ENCODE results near the gene REN. TPM values are rescaled to one million over a fixed set of nuclear protein-coding genes. Genes with fewer than 3 reads are reported as not detected.
A peak's percentile ranks its signal among the peaks of the same experiment; 100 is the strongest.

REN gene
- total and polyA plus RNA-seq, 4 experiments from 2014 or later: not detected

DNA sequence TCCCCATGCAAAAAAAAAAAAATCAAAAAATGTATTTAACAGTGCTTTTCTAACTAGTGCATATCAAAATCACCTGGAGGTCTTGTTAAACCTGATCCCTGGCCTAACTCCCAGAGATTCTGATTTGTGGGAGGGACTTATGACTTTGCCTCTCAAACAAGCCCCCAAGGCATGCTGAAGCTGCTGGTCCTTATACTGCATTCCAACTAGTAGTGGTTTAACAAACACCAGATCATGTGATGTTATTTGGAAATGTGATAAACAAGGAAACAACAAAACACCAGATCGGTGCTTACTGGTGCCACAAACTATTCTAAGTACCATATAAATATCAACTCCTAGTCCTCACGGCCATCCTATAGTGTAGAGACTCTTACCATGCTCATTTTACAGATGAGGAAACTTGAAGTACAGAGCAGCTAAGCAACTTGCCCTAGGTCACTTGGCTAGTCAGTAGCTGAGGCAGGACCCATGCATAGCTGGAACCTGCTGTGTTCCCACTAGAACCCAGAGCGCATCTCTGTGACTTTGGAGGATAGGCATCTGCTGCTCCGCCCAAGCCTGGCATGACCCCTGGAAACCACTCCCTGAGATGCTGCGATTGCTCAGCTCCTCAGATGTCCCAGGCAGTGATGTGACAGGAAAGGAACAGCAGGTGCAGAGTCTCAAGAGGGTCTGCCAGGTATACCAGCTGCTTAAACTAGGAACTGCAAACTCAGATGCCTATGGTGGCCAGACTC is 55.1 kb downstream of the REN start:
- H3K27ac Mint-ChIP-seq: no peak overlapping the region
- H3K9me3 Mint-ChIP-seq: no peaks in the 10 kb centered on the region
- H3K27me3 ChIP-seq (ENCODE audit: insufficient read depth, low read length): peaks cover 4% of the 10 kb centered on the region
- POLR2A ChIA-PET (ENCODE audit: partially characterized antibody): no interaction called here
- H3K4me3 ChIP-seq (ENCODE audit: low read length in 2 of 2): no peak overlapping the region
- H3K9me3 ChIP-seq (ENCODE audit: control insufficient read depth in 1 of 2, low read length in 2 of 2): no peaks in the 10 kb centered on the region
- H3K4me1 ChIP-seq (ENCODE audit: insufficient read depth, low read length): no peaks in the 10 kb centered on the region
- intact Hi-C loops (cut with micrococcal nuclease): no loop called here
- H3K36me3 Mint-ChIP-seq: no peaks in the 10 kb centered on the region
- no peak for DNase-seq
- no peak overlapping the region for H3K4me3 Mint-ChIP-seq
- H3K36me3 ChIP-seq (ENCODE audit: insufficient read depth, low read length): no peaks in the 10 kb centered on the region
- CTCF ChIA-PET (ENCODE audit: partially characterized antibody): interaction anchor here (1.4 kb wide), 1 partner anchor 18 kb away, joined by 3 read pairs; no protein-coding TSS in a partner anchor
- peaks cover 0 to 14% (median 6%) of the 10 kb centered on the region in 4 donors for H3K4me1 Mint-ChIP-seq
- H3K27me3 Mint-ChIP-seq: no peaks in the 10 kb centered on the region
- no peak overlapping the region for H3K27ac ChIP-seq (ENCODE audit: low read depth, low read length)

DNA sequence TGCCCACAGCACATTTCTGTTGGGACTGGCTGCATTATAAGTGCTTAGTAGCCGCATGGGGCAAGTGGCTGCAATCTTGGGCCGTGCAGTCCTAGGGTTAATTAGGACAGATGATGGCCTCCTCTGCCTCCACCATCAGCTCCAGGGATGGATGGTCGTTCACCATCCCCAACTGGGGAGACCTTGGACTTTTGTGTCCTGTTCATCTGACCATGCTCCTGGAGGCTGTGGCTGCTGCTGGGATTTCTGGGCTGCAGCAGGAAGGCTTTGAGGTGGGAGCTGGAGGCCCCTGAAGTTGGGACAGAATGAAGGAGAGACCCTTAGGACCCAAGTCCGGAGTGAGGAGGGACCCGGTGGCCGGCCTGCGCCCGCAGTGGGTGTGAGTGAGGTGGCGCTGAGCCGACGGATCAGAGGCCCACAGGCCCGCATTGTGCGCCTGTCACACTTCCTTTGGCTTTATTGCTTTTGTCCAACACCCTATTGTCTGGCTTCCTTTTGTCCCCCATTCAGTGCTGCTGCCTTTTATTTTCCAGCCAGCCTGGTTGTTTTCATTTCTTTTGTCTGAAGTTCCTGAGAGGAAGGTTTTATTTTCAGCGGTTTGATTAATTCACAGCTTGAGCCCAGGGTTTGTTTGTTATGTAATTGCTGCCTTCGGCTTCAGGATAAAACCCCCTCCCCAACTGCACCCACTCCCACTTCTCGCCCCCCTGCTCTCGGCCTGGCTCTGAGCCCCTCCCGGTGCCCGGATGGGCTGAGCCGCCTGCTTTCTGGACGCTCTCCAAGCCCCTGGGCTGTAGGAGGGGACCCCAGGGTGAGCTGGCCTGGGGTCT is 57.6 kb downstream of the REN start:
- H3K36me3 Mint-ChIP-seq: no peaks in the 10 kb centered on the region
- peaks cover 7 to 37% (median 16%) of the 10 kb centered on the region in 4 donors for H3K4me1 Mint-ChIP-seq
- no peaks in the 10 kb centered on the region for H3K9me3 Mint-ChIP-seq
- Histone ChIP-seq H3K36me3 (ENCODE audit: insufficient read depth, low read length) (no peaks in the 10 kb centered on the region), H3K4me1 (ENCODE audit: insufficient read depth, low read length) (peaks cover 25% of the 10 kb centered on the region), H3K27ac (ENCODE audit: low read depth, low read length) (no peak overlapping the region), H3K27me3 (ENCODE audit: insufficient read depth, low read length) (peaks cover 4% of the 10 kb centered on the region), H3K4me3 (ENCODE audit: low read length in 2 of 2) (no peak overlapping the region), H3K9me3 (ENCODE audit: control insufficient read depth in 1 of 2, low read length in 2 of 2) (no peaks in the 10 kb centered on the region)
- CTCF ChIA-PET (ENCODE audit: partially characterized antibody): interaction anchor here (1.5 kb wide), 1 partner anchor 20 kb away, joined by 4 read pairs; no protein-coding TSS in a partner anchor
- no peak for DNase-seq
- H3K27ac Mint-ChIP-seq: peak overlapping the region in 2 of 7 donors; percentile 7 to 29
- POLR2A ChIA-PET (ENCODE audit: partially characterized antibody): no interaction called here
- H3K27me3 Mint-ChIP-seq: no peaks in the 10 kb centered on the region
- intact Hi-C loops (cut with micrococcal nuclease): no loop called here
- peak overlapping the region in 1 of 8 donors; percentile 4 for H3K4me3 Mint-ChIP-seq

DNA sequence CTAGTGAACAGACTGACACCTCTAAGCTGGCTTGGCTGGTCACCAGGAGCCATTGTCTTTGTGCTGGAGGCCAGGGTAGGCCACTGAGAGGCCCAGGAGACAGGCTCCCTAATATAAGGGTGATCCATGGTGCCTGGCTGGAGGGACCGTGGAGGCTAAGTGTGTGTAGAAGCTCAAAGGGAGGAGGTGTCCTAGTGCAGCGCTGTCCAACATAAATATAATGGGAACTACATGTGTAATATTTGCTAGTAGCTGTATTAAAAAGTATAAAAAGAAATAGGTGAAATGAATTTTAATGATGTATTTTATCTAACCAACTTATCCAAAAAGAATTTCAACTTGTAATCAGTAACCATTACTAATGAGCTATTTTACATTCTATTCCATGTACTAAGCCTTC is 58.2 kb downstream of the REN start:
- H3K27me3 ChIP-seq (ENCODE audit: insufficient read depth, low read length): peaks cover 4% of the 10 kb centered on the region

DNA sequence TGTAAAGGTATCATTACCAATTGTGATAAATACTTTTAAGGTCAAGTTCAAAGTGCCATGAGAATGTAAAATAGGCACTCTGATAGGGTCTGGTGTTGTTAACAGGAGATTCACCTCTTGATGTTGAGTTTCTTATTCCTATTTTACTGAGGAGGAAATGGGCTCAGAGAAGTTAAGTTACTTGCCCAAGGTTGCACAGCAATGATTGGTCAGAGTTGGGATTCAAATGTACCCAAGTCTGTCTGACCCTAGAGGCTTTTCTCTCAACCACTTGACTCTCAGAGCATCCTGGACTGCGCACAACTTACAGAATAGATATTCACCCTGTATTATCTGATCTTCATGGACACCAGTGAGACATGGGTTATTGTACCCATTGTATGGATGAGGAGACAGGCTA is 59.3 kb downstream of the REN start:
- CTCF ChIA-PET (ENCODE audit: partially characterized antibody): interaction anchor here (1.5 kb wide), 1 partner anchor 22 kb away, joined by 4 read pairs; no protein-coding TSS in a partner anchor
- Mint-ChIP-seq H3K4me3 (no peak overlapping the region), H3K27ac (peak overlapping the region in 6 of 7 donors; percentile 15 to 86 (median 47)), H3K27me3 (no peaks in the 10 kb centered on the region), H3K4me1 (peaks cover 20 to 54% (median 32%) of the 10 kb centered on the region in 4 donors), H3K9me3 (no peaks in the 10 kb centered on the region), H3K36me3 (no peaks in the 10 kb centered on the region)
- no peaks in the 10 kb centered on the region for H3K9me3 ChIP-seq (ENCODE audit: control insufficient read depth in 1 of 2, low read length in 2 of 2)
- intact Hi-C loops (cut with micrococcal nuclease): no loop called here
- POLR2A ChIA-PET (ENCODE audit: partially characterized antibody): no interaction called here
- peaks cover 4% of the 10 kb centered on the region for H3K27me3 ChIP-seq (ENCODE audit: insufficient read depth, low read length)
- H3K4me3 ChIP-seq (ENCODE audit: low read length in 2 of 2): no peak overlapping the region
- no peaks in the 10 kb centered on the region for H3K36me3 ChIP-seq (ENCODE audit: insufficient read depth, low read length)
- peaks cover 39% of the 10 kb centered on the region for H3K4me1 ChIP-seq (ENCODE audit: insufficient read depth, low read length)
- no peak for DNase-seq
- H3K27ac ChIP-seq (ENCODE audit: low read depth, low read length): no peak overlapping the region

More for the DNA sequence above, 58.2 kb downstream of the REN start:
- Mint-ChIP-seq H3K27me3 (no peaks in the 10 kb centered on the region), H3K4me1 (peaks cover 12 to 43% (median 22%) of the 10 kb centered on the region in 4 donors), H3K9me3 (no peaks in the 10 kb centered on the region), H3K4me3 (no peak overlapping the region), H3K27ac (peak overlapping the region in 3 of 7 donors; percentile 12 to 86 (median 23)), H3K36me3 (no peaks in the 10 kb centered on the region)
- H3K9me3 ChIP-seq (ENCODE audit: control insufficient read depth in 1 of 2, low read length in 2 of 2): no peaks in the 10 kb centered on the region
- H3K4me1 ChIP-seq (ENCODE audit: insufficient read depth, low read length): peaks cover 32% of the 10 kb centered on the region
- CTCF ChIA-PET (ENCODE audit: partially characterized antibody): interaction anchor here (0.6 to 1.5 kb wide), 2 partner anchors 21 to 59 kb away, joined by 3 to 4 read pairs; no protein-coding TSS in a partner anchor
- POLR2A ChIA-PET (ENCODE audit: partially characterized antibody): no interaction called here
- H3K36me3 ChIP-seq (ENCODE audit: insufficient read depth, low read length): no peaks in the 10 kb centered on the region
- no peak for DNase-seq
- H3K4me3 ChIP-seq (ENCODE audit: low read length in 2 of 2): no peak overlapping the region
- H3K27ac ChIP-seq (ENCODE audit: low read depth, low read length): no peak overlapping the region
- intact Hi-C loops (cut with micrococcal nuclease): no loop called here

DNA sequence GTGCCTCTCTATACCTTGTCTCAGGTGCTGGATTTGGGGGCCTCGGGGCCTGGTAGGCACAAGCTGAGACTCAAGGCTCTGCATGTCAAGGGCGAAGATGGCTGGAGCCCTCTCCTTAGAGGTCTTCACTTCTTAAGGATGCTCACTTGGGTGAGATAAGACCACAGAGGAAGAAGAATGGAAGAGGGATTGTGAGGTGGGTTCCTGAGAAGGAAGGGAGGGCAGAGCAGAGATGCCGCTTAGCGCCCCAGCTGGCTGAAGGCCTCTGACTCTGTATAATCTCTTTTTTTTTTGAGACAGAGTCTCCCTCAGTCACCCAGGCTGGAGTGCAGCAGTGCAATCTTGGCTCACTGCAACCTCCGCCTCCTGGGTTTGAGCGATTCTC is 61.0 kb downstream of the REN start:
- H3K36me3 Mint-ChIP-seq: no peaks in the 10 kb centered on the region
- Histone ChIP-seq H3K4me1 (ENCODE audit: insufficient read depth, low read length) (peaks cover 39% of the 10 kb centered on the region), H3K27me3 (ENCODE audit: insufficient read depth, low read length) (peaks cover 4% of the 10 kb centered on the region), H3K27ac (ENCODE audit: low read depth, low read length) (peak overlapping the region; percentile 53), H3K4me3 (ENCODE audit: low read length in 2 of 2) (no peak overlapping the region), H3K36me3 (ENCODE audit: insufficient read depth, low read length) (no peaks in the 10 kb centered on the region), H3K9me3 (ENCODE audit: control insufficient read depth in 1 of 2, low read length in 2 of 2) (no peaks in the 10 kb centered on the region)
- CTCF ChIA-PET (ENCODE audit: partially characterized antibody): interaction anchor here (1.6 to 1.7 kb wide), 2 partner anchors 11 to 24 kb away, joined by 4 to 5 read pairs; no protein-coding TSS in a partner anchor
- H3K27ac Mint-ChIP-seq: peak overlapping the region; percentile 68 to 95 (median 86)
- no peak for DNase-seq
- H3K4me3 Mint-ChIP-seq: peak overlapping the region in 7 of 8 donors; percentile 45 to 77 (median 55)
- no peaks in the 10 kb centered on the region for H3K27me3 Mint-ChIP-seq
- H3K9me3 Mint-ChIP-seq: no peaks in the 10 kb centered on the region
- intact Hi-C loops (cut with micrococcal nuclease): no loop called here
- peaks cover 22 to 65% (median 35%) of the 10 kb centered on the region in 4 donors for H3K4me1 Mint-ChIP-seq
- POLR2A ChIA-PET (ENCODE audit: partially characterized antibody): no interaction called here

Other genes with a start within 250 kb of the REN start
- gene SOX13, start 93.2 kb downstream of the REN start, total RNA-seq: 10 to 100 TPM in 1 of 2 experiments, 1 to 10 TPM in 1; 9.1 to 12.0 TPM
- gene SOX13, start 93.2 kb downstream of the REN start, polyA plus RNA-seq: 1 to 10 TPM in 1 of 2 donors, under 1 TPM in 1; 0.94 to 2.8 TPM
- 1 to 10 TPM; 3.2 to 3.8 TPM for gene ETNK2, start 14.3 kb downstream of the REN start, total RNA-seq
- 1 to 10 TPM; 3.3 to 3.9 TPM for gene ETNK2, start 14.3 kb downstream of the REN start, polyA plus RNA-seq
- not detected for gene KISS1, start 30.2 kb upstream of the REN start, total RNA-seq
- gene KISS1, start 30.2 kb upstream of the REN start, polyA plus RNA-seq: not detected
- under 1 TPM in 1 of 2 experiments, not detected in 1; 0.39 TPM for gene GOLT1A, start 47.7 kb upstream of the REN start, total RNA-seq
- gene GOLT1A, start 47.7 kb upstream of the REN start, polyA plus RNA-seq: under 1 TPM; 0.41 to 0.54 TPM
- gene PLEKHA6, start 193.6 kb upstream of the REN start, total RNA-seq: under 1 TPM; 0.52 to 0.89 TPM
- under 1 TPM in 1 of 2 donors, not detected in 1; 0.15 TPM for gene PLEKHA6, start 193.6 kb upstream of the REN start, polyA plus RNA-seq
- 10 to 100 TPM; 78.0 to 81.1 TPM for gene PPP1R15B, start 245.5 kb upstream of the REN start, total RNA-seq
- 10 to 100 TPM; 17.9 to 20.4 TPM for gene PPP1R15B, start 245.5 kb upstream of the REN start, polyA plus RNA-seq

All from CD4-positive, alpha-beta memory T cell (primary cell).